ENCODE data around the gene MLH3. TPM values are rescaled to one million over a fixed set of nuclear protein-coding genes. Genes with fewer than 3 reads are reported as not detected.
A peak's percentile ranks its signal among the peaks of the same experiment; 100 is the strongest.

The MLH3 gene
- total RNA-seq, 1 experiment from 2014 or later: 23.0 TPM

DNA sequence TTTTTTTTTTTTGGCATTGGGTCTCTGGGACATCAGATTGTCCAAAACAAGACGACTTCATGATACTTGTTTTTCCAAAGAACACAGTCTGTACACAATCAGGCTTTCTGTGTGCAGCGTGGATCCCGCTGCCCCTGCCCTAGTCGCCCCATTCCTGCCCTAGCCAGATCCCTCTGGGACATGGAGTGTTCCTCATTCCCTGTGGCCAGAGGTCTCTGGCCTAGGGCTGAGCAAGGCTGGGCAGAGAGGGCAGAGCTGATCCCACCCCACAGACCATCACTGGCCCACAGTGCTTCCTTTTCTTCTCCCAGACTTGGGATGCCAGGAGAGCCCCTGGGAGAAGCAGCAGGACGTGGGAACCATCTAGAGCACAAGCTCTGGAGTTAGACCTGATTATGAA, 69.4 kb downstream of the MLH3 start:
- no peaks in the 10 kb centered on the region; the same call in 1 of the 2 replicates for H3K27me3 Mint-ChIP-seq (ENCODE audit: low read depth)
- no peaks in the 10 kb centered on the region; a peak in 1 of 7 replicates for H3K36me3 Mint-ChIP-seq (ENCODE audit: insufficient read depth in 1 of 3, low read depth in 3 of 3)
- Histone ChIP-seq H2AK5ac (ENCODE audit: insufficient read length, low read length) (no peak overlapping the region), H2AFZ (ENCODE audit: low read length) (no peak overlapping the region), H3K9ac (ENCODE audit: extremely low read depth, insufficient read length, low read length) (no peak overlapping the region), H3T11ph (ENCODE audit: low read length) (no peak overlapping the region), H4K8ac (replicated peaks; ENCODE audit: insufficient read length, low read depth, low read length) (no peak overlapping the region), H3K4ac (ENCODE audit: low read depth, low read length) (no peak overlapping the region), H3K23ac (ENCODE audit: insufficient read length, low read depth, low read length) (no peak overlapping the region), H4K91ac (ENCODE audit: insufficient read length, low read depth, low read length) (no peak overlapping the region), H3K4me2 (ENCODE audit: insufficient read depth, insufficient read length, low read length) (no peak overlapping the region), H2BK5ac (ENCODE audit: insufficient read length, low read length) (no peak overlapping the region), H3K23me2 (ENCODE audit: insufficient read length, low read depth, low read length, poor library complexity, severe bottlenecking) (no peaks in the 10 kb centered on the region), H3K14ac (ENCODE audit: insufficient read depth, low read length) (no peak overlapping the region), H2BK120ac (ENCODE audit: low read depth, low read length, poor library complexity, severe bottlenecking) (no peak overlapping the region), H3K79me2 (ENCODE audit: insufficient read depth, low read length) (no peaks in the 10 kb centered on the region), H3K79me1 (ENCODE audit: insufficient read depth, low read depth, low read length, poor library complexity, severe bottlenecking) (no peaks in the 10 kb centered on the region), H3K4me1 (ENCODE audit: insufficient read depth, low read length) (no peaks in the 10 kb centered on the region; the same call in 1 of the 2 replicates), H3K18ac (ENCODE audit: insufficient read length, low read depth, low read length) (no peak overlapping the region), H3K56ac (ENCODE audit: insufficient read length, low read depth, low read length) (no peak overlapping the region), H4K5ac (ENCODE audit: insufficient read length, low read depth, low read length) (no peak overlapping the region), H3K27ac (ENCODE audit: insufficient read length, low read depth, low read length) (no peak overlapping the region), H2BK20ac (ENCODE audit: low read depth, low read length, poor library complexity, severe bottlenecking) (no peak overlapping the region), H3K9me3 (ENCODE audit: control insufficient read depth, low read depth, low read length) (no peaks in the 10 kb centered on the region), H4K20me1 (ENCODE audit: control insufficient read depth, insufficient read depth, insufficient read length) (no peaks in the 10 kb centered on the region), H2BK15ac (ENCODE audit: low read depth, low read length) (no peak overlapping the region), H3K27me3 (ENCODE audit: insufficient read depth, low read length) (no peaks in the 10 kb centered on the region), H2BK12ac (ENCODE audit: insufficient read length, low read depth, low read length) (no peak overlapping the region)
- no peaks in the 10 kb centered on the region for H3K9me3 Mint-ChIP-seq
- WGBS (ENCODE audit: extremely low coverage, insufficient read length, low lambda C conversion rate): no CpG with 5 or more reads among the region's 5 CpGs
- H3K27ac Mint-ChIP-seq: no peak overlapping the region
- peak; percentile 19 for DNase-seq
- TF ChIP-seq, protein P1, sequence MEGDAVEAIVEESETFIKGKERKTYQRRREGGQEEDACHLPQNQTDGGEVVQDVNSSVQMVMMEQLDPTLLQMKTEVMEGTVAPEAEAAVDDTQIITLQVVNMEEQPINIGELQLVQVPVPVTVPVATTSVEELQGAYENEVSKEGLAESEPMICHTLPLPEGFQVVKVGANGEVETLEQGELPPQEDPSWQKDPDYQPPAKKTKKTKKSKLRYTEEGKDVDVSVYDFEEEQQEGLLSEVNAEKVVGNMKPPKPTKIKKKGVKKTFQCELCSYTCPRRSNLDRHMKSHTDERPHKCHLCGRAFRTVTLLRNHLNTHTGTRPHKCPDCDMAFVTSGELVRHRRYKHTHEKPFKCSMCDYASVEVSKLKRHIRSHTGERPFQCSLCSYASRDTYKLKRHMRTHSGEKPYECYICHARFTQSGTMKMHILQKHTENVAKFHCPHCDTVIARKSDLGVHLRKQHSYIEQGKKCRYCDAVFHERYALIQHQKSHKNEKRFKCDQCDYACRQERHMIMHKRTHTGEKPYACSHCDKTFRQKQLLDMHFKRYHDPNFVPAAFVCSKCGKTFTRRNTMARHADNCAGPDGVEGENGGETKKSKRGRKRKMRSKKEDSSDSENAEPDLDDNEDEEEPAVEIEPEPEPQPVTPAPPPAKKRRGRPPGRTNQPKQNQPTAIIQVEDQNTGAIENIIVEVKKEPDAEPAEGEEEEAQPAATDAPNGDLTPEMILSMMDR (conservative IDR thresholded peaks at IDR 0.05): no peak
- H3K4me1 Mint-ChIP-seq: peaks cover 26 to 44% of the 10 kb centered on the region in 2 experiments
- no peak overlapping the region for H3K4me3 Mint-ChIP-seq

Data from H9 (cell line).